ENCODE results near the gene GUSB. TPM values are rescaled to one million over a fixed set of nuclear protein-coding genes. Genes with fewer than 3 reads are reported as not detected.
A peak's percentile ranks its signal among the peaks of the same experiment; 100 is the strongest.
"Not testable (repeated sequence)": the region's sequence is repeated elsewhere in the genome, so short reads cannot be mapped to it uniquely, and the experiment has no call there.

Gene GUSB
- total RNA-seq, 1 donor from 2014 or later = 75.1 TPM

- DNase-seq (no peak), ATAC-seq (no peak)
- intact Hi-C loops (cut with DNase I) = no loop called here
- Histone ChIP-seq H3K4me3 (no peak overlapping the region), H3K4me1 (no peaks in the 10 kb centered on the region), H3K36me3 (no peaks in the 10 kb centered on the region), H3K27ac (no peak overlapping the region), H3K9me3 (no peaks in the 10 kb centered on the region), H3K27me3 (no peaks in the 10 kb centered on the region)
- no peak for TF ChIP-seq CTCF (IDR thresholded peaks at IDR 0.05)
These were observed 25.2 kb upstream of the GUSB start for GRCh38 chr7:66007232-66007631.

GRCh38 chr7:66005115-66005671 is 23.2 kb upstream of the GUSB start:
- H3K36me3 ChIP-seq; H3K4me1 ChIP-seq; H3K27me3 ChIP-seq; H3K27ac ChIP-seq; intact Hi-C loops (cut with DNase I); ATAC-seq; H3K9me3 ChIP-seq; H3K4me3 ChIP-seq: not testable (repeated sequence)
- peak; percentile 13 for DNase-seq

- H3K27me3 ChIP-seq; H3K27ac ChIP-seq; DNase-seq; ATAC-seq; H3K9me3 ChIP-seq; intact Hi-C loops (cut with DNase I); H3K4me3 ChIP-seq; H3K36me3 ChIP-seq; H3K4me1 ChIP-seq: not testable (repeated sequence)
These were observed 18.9 kb upstream of the GUSB start for GRCh38 chr7:66000823-66001417.

- H3K4me1 ChIP-seq; H3K9me3 ChIP-seq; H3K27ac ChIP-seq; H3K27me3 ChIP-seq; ATAC-seq; DNase-seq; H3K36me3 ChIP-seq; intact Hi-C loops (cut with DNase I); H3K4me3 ChIP-seq: not testable (repeated sequence)
These were observed 13.0 kb upstream of the GUSB start for GRCh38 chr7:65994984-65995383.

- H3K4me1 ChIP-seq = no peaks in the 10 kb centered on the region
- intact Hi-C loops (cut with DNase I) = no loop called here
- no peaks in the 10 kb centered on the region for H3K9me3 ChIP-seq
- TF ChIP-seq CTCF (IDR thresholded peaks at IDR 0.05) = no peak
- ATAC-seq (no peak), DNase-seq (peak; percentile 4)
- H3K36me3 ChIP-seq = no peaks in the 10 kb centered on the region
- no peak overlapping the region for H3K4me3 ChIP-seq
- no peak overlapping the region for H3K27ac ChIP-seq
- no peaks in the 10 kb centered on the region for H3K27me3 ChIP-seq
These were observed 10.5 kb upstream of the GUSB start for GRCh38 chr7:65992526-65992925.

GRCh38 chr7:65991829-65992228 is 9.8 kb upstream of the GUSB start:
- intact Hi-C loops (cut with DNase I); H3K36me3 ChIP-seq; H3K4me3 ChIP-seq; H3K27ac ChIP-seq; H3K27me3 ChIP-seq; H3K9me3 ChIP-seq; ATAC-seq; H3K4me1 ChIP-seq: not testable (repeated sequence)
- DNase-seq = peak; percentile 7

- TF ChIP-seq CTCF (IDR thresholded peaks at IDR 0.05) = no peak
- intact Hi-C loops (cut with DNase I) = no loop called here
- ATAC-seq = no peak
These were observed 7.7 kb upstream of the GUSB start for GRCh38 chr7:65989694-65990080.

GRCh38 chr7:65988503-65988902 is 6.5 kb upstream of the GUSB start:
- H3K9me3 ChIP-seq; H3K4me3 ChIP-seq; ATAC-seq; H3K36me3 ChIP-seq; intact Hi-C loops (cut with DNase I); H3K27ac ChIP-seq; H3K4me1 ChIP-seq; H3K27me3 ChIP-seq; DNase-seq: not testable (repeated sequence)

More at GRCh38 chr7:65989694-65990080, 7.7 kb upstream of the GUSB start:
- DNase-seq = peak; percentile 7
- H3K4me1 ChIP-seq = no peaks in the 10 kb centered on the region
- H3K4me3 ChIP-seq = no peak overlapping the region
- H3K27ac ChIP-seq = no peak overlapping the region
- H3K36me3 ChIP-seq = no peaks in the 10 kb centered on the region
- H3K9me3 ChIP-seq = no peaks in the 10 kb centered on the region
- no peaks in the 10 kb centered on the region for H3K27me3 ChIP-seq
